Measurements from ENCODE around the gene MCTP2.

Gene MCTP2

DNA sequence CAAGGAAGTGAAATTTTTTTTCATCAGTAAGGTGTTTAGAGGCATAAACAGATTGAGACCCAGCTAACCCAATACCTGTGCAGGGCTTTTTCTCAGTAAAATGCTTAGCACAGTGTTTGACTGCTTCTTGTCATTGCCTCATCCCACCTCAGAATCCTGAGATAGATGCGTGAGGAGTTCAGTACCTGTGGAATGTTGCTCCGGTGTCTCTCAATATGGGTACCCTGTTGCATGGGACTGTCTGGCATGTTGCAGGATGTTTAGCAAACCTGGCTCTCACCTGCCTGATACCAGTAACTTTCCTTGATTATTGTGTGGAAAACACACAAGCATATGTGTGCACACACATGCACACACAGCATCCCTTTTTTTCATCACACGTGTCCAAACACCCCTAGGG is 128.4 kb downstream of the MCTP2 start:
- no peak for DNase-seq

DNA sequence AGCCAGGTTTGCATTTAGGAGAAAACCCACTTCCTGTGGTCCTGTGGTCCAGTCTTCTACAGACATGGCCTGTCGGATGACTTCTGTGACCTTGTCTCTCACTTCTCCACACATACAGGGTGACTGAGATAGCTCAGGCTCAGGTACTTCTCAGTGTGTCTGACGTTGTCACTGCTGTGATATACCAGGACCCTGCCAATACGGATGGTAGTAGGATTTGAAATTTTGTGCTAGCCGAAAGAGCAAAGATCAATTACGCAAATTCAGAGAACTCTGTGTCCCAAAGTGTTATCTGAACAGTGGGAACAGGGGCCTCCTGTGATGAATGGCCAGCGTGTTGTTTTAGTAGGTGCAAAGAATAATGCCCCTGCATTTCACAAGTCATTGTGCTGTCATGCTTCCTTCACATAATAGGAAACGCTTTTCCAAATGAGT is 128.9 kb downstream of the MCTP2 start:
- DNase-seq = no peak

DNA sequence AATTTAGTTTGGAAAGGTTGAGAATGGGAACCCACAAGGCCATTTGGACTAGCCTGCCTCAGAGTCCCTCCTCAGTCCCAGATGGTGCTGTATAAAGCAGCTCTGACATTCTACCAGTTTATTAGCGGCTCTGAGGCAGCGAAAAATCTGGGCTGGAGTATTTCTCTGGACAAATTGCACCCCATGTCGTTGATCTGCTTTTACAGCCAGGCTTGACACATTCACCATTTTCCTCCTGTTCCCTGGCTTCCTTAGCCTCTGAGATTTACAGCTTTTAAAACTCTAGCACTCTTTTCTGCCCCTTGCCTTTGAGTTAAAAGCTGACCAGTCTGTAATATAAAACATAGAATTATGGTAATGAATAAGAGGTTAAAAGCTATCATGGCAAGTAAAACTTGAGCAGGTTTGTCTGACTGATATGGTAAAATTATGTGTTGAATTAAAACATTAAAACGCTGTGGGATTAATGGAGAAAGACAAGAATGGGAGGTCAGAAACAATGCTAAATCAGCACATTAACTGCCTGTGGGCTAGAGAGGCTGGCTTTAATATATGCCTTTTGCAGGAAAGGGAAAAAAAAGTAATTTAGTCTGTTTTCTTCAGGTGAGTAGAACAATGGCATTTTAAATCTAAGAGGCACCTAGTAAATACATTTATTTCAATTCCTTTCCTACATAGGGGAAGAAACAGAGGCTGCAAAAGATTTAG is 131.2 kb downstream of the MCTP2 start:
- no peak for DNase-seq

DNA sequence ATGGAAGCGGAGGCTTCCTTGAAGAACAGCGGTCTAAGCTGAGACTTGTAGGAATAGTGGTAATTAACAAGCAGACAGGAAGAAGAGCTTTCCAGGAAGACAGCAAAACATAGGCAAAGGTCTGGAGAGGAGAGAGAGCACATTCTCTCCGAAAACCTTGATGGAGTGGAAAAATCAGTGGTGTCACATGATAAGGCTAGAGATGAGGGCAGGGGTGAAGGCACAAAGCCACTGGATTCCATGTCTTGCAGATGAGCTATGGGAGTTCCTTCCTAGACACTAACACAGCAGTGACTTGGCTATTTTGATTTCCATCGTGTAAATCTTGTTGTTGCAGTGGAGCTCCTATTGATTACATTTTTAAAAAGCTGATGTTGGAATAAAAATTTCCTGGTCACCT is 132.0 kb downstream of the MCTP2 start:
- DNase-seq = no peak

DNA sequence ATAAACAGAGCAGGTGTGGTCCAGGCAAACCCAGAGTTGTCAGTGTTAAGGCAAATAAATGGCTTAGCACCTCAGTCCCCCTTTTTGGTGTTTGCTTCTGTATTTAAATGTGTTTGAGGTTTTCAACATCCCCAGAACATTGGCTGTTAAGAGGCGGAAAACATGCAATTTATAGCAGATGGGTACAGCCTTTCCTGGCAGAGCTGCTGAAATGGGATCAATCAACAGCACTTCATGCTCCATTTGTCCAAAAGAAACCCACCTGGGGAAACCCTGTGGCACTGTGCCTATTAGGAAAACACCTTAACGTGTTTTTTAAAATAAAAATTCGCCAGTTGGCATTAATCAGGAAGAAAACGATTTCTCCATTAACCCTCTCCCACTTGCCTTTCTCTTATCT is 135.4 kb downstream of the MCTP2 start:
- peak; percentile 64 for DNase-seq

DNA sequence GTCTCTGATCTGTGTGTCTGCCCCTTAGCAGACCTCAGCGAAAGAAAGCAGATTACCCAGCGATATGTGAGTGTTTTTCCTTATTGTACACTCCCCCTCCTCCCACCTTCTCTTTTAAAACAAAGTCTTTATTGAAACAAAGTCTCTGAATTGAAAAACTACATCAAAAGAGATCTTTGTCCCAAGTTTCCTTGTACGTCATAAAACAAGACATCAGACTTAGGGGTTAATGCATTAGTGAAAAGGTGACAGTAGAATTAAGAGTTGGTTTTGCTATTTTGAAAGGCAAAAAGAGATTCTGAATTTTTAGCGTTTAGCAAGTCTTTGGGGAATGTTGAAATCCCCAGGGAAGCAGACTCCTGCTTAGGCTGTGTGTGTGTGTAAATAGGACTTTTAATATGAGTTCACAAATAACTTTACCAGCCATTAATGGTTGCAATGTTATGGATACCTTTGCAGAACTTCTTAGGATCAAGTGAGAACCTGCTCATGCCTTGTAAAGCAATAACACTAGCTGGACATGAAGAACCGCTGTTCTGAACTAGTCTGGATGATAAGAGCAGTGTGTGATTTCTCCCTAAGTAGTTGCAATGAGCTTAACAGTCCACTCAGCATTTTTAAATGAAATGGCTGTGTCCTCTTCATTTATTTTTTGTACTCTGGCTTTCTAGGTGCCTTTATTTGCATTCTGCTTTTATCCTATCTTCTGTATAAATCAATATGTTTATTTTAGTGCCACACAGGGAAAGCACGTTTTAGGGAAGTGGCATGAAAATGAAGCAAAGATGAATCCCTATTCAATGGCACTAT is 136.6 kb downstream of the MCTP2 start:
- peak; percentile 5 for DNase-seq

DNA sequence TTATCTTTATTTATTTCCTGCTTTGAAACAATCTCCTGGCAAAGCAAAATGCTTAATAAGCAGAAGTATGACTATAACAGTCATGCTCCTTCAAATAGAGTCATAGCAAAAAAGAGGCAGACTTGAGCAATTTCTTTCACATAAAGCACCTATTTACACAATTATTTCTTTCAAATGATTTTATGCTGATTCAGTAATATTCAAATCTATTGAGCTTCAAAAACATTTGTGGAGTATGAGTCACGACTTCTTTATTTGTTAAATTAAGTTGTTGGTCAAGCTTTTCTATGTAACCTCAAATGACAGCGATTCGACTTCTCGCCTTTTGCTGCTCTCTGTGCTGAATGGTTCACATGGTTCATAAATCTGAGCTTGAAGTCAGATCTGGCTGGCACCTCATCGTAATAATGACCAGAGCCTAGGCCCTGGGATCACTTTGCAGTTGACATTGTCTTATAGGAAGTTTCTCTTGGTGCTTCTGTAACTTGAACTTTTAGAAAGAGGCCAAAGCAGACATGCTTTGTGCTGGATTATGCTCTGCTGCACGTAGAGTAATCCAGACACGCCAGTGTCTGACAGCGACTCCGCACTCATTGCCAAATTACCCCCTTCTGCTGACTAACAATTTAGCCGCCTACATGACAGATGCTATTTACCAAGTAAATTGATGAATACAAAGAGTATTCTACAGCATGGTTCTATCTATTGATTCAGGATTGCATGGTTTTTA is 139.0 kb downstream of the MCTP2 start:
- DNase-seq = peak; percentile 15

DNA sequence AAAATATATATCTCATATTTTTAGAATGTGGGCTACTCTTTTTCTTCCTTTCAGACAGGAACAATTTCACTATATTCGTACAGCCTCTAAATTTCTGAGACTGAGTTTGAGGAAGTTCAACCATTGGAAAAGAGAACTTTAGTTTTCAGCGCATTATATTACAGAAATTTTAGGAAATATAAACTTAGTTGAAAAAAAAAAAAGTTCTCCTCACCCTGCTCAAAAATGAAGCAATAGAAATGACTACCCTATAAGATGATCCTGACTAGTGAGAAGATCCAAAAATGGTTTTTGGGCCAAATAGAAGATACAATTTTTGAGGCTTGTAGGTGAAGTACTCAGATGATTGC is 139.6 kb downstream of the MCTP2 start:
- no peak for DNase-seq

DNA sequence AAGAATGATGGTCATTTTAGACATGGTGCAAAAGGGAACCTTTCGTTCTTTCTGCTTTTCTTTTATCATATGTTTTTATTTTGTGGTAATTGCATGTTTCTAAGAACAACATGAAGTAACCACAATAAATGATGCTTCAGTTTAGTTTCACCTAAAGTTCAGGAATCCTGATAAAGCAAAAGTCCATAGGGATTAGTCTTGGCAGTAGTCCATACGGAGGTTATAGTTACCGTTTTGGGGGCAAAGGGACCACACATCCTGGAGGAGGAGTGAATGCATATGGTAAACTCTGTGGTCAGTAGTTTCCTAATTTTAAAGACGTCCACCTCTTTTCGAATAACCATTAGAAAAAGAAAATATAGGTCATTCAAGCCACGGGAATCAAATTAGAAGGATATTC is 141.5 kb downstream of the MCTP2 start:
- DNase-seq = no peak

DNA sequence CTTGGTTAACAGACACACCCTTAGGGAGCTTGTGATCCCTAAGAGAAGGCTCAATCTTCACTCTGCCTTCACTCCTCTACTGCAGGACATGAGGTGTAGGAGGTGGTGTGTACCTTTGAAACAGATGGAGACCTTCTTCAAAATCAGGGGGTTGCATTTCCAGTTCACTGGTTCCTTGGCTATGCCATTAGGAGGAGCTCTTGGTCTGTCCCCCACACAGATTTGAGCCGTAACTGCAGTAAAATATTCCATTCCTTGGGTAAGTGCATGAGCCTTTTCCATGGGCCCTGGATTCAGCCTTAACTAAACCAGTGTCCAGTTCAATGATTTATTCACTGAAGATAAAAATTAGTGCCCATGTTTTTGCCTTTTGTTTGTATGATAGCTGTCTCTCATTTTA is 144.6 kb downstream of the MCTP2 start:
- no peak for DNase-seq

DNA sequence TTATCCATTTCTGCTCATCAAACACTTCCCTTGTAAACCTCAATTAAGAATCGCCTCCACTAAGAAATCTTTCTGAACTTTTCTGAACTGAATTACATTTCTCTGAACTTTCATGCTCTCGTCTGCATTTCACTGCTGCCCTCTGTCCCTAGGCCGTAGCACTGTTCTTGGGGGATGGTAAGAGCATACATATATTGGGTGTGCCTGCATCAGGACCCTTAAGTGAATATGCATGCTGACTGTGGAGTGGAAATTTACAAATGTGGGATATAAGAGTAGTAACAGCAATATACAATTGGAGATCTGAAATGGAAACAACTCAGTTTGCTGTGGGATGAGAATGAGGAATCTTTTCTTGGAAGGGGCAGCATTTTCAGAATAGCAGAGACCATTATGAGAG is 148.6 kb downstream of the MCTP2 start:
- DNase-seq = no peak

DNA sequence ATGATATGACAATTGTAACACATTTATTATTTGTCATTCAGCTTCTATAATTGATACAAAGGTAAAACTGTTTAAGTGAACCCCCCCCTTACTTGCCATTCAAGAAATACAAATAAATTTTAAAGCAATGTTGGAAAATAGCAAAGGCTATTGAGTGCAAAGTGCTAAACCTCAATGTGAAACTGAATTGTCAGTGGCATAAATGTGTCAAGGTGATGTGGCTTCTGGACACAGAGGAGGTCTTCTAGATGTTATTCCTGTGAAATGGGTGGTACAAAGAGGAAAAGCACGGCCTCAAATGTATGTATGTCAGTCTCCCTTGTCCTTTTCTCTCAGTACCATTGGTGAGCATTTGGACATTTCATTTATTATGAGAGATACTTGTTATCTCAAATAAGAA is 149.4 kb downstream of the MCTP2 start:
- no peak for DNase-seq

DNA sequence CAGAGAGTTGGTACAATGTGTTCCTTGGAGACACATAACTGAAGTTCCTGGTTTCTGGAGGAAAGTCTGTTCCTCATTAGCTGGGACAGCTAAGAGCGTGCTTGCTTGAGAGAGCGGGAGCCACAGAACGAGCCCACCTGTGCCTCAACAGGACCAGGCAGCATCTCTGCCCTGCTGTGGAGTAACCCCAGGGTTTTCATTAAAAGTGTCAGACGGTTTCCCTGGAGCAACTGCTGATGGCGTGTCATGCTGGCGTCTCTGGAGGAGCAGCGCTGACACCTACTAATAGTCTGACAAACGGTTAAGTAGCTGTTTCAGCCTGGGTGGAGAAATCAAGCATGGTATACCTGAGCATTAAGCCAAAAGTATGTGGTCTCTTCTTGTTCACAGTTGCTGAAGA is 150.0 kb downstream of the MCTP2 start:
- DNase-seq = no peak

DNA sequence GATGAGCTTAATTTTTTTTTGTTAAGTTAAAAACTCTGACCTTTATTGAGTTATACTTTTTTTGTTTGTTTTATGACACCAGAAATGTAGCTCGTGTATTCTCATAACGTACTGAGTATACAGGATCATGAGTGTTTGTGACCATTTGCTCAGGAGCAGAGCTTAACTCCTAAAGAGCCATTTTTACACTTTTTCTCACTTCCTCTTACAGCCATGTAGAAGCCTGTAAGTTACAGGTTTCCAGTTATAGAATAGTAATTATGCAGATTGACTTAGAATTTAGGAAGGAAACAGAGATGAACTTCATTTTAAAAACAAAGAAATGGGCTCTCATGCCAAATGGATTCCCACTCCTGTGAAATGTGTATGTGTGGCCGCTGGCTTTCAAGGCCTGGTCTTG is 151.7 kb downstream of the MCTP2 start:
- no peak for DNase-seq

DNA sequence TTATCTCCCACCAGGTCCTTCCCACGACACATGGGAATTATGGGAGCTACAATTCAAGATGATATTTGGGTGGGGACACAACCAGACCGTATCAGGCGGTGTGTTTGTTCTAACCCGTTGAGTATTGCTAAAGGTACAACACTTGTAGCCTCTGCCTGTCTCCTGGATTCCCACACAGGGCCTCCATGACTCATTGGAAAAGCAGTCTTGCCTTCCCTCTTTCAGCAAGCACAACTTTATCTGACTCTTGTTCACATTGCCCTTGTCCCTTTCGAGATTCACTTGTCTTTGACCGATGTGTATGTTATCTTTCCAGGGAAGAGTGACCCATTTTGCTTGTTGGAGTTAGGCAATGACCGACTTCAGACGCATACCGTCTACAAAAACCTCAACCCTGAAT is 152.3 kb downstream of the MCTP2 start:
- no peak for DNase-seq

DNA sequence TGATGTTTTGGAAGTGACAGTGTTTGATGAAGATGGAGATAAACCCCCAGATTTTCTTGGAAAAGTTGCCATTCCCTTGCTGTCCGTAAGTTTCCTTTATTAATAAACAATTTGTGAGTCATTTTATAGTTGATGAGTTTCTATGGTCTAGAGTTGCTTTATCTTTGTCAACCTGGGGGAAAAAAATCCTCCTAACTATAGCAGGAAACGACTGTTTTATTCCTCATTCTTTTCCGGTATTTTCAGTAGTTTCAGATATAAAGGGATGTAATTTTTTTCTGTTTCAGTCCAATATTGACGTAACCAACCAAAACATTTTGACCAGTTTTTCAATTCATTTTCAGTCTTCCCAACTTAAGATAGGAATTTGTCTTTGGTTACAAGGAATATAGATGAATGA is 154.1 kb downstream of the MCTP2 start:
- DNase-seq = no peak

DNA sequence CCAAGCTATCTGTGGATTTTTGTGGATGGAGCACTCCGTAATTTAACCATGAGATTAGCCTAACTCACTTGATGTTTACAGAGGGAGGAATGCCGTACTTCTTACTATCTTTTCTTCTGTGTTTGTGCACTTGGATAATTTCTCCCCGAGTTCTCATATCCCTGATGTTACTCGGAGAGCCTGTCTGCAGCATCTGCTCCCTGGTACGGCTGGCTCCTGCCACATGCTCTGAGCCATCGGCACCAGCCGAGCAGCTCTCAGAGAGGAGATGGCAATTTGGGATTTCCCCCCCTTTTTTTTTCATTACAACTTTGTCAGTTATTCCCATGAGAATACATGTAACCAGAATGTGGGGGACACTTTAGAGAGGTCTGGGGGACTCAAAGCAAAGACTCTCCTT is 155.0 kb downstream of the MCTP2 start:
- no peak for DNase-seq

DNA sequence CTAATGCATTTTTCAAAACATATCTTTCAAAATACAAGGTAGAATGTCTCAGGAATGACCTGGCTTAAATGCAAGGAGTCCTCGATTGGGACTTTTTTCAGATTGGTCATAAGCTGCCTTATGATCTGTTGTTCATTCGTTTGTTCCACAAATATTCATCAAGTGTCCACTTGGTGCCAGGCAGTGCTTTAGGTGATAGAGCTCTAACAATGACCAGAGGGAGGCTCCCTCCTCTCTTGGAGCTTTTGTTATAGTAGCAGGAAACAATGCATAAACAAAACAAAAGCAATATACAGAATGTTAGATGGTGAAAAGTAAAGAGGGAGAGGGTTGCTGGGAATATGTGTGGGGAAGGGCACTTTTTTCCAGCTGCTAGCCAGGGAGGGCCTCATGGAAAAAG is 156.1 kb downstream of the MCTP2 start:
- no peak for DNase-seq

DNA sequence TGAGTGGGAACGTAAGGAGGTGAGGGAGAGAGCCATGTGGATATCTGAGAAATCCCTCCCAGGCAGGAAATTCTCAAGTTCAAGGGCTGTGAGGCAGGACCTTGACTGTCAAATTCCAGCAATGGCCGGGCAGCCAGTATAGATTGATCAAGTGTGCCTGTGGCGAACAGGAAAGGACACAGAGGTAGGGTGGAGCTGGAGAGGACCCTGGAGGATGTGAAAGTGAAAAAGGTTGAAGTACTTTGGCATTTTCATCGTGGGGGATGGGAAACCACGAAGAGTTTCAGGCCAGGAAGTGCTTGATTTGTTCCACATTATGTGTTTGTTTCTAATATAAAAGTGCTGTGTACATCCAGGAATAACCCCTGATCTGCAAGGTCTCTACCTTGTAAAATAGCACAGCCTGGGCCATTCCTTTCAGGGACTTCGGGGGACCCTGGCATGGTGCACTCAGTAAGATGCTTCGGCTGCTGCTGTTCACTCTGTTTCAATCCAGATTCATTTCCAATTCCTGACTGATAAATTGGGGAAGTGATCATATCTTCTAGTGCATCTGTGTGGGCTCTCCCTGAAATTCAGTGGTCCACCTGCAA is 156.6 kb downstream of the MCTP2 start:
- DNase-seq = no peak

DNA sequence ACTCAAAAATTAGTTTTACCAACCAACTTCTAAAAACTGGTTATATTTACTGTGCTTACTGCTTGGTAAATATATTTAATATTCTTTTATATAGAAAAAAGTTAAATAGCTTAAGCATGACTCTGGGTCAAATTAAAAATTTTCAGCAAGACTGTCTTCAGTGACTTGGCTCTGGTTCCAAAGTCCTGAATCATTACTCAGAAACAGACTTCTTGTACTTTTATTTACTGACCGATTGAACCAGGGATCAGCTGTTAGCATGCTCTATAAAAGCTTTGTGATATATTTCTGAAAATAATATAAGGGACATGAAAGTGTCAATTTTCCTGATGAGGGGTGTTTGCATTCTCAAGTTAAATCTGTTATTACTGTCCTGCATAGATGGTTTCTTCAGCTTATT is 164.3 kb downstream of the MCTP2 start:
- no peak for DNase-seq

DNA sequence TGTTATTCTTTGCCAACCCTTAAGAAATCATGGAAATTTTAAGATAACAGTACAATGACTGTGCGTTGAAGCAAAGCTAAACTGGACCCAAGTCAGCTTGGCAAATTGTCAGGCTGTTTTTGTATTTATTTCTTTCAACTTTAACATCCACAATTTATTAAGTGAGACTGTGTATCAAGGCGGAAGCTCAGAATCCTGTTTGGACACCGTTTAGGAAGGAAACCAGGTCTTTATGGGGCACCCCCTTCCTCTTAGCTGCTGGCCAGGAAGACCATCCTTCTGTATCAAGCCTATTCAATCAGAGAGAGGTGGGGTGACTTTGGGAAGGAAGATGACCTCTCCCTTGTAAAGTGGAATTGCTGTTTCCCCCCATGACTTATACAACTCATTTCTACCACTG is 166.0 kb downstream of the MCTP2 start:
- no peak for DNase-seq

DNA sequence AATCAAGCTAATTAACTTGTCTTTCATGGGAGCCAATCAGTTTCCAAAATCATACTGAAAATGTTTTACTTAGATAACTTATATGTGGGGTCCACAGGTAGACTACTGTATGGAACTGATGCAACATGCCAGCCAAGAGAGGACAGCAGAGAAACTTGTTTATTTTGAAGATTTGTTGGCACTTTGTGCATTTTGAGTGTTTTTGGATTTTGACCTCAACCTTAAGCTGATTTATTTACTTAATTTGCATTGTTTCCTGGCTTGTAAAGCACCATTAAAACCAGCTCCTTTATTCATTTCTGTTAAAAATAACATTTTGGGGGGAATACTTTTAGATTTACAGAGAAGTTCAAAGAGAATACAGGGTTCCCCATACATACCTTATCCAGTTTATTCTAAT is 166.6 kb downstream of the MCTP2 start:
- DNase-seq = no peak

DNA sequence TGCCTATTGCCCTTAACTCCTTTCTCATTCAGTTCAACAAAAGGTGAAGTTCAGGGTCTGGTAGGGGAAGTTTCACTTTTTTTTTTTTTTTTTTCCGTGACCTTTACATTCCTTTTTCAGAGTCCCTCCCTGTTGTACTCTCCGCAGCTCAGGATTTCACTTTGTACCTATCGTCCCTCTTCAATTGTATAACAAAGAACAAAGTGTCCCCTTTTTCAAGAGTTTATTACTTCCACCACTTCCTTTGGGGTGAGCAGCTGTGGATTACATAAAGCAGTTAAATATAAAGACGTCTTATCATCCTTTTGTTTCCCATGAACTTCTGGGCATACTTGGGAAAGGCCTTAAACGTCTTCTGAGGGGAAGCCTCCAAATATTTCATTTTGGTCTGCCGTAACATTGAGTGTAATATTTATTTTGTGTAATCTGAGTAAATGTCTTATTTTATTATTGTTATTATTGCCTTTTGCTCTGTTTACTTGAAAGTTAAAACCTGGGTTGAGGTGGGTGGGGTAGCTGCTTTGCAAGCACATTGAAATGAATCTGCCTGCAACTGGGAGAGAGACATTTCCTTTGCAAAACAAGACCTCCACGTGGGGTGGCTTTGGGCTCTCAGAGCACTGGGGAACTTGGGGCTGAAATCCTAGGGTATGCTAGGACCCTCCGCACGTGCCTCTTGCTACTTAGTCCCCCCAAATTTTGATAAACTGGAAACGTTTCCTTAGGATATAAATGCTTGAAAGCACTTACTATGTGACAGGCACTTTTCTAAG is 169.4 kb downstream of the MCTP2 start:
- no peak for DNase-seq
